Occipital lobe (tissue), 2 donors: ENCODE results near the gene WBP2. TPM values are rescaled to one million over a fixed set of nuclear protein-coding genes. Genes with fewer than 3 reads are reported as not detected.
"Not testable (repeated sequence)": the region's sequence is repeated elsewhere in the genome, so short reads cannot be mapped to it uniquely, and the experiment has no call there.

Source experiments
- DNase-seq: peaks from one replicate; lab custom pipeline; 2025; lab: John Stamatoyannopoulos, UW
- total RNA-seq: library from RNA; depleted of rRNA; stranded (reverse); fragments of >200 nt; gene quantifications from one replicate; pipeline ENCODE4 v1.2.3, GENCODE V29; 2014

WBP2 gene
- total RNA-seq, 1 donor from 2014 or later: 25.9 TPM

DNA sequence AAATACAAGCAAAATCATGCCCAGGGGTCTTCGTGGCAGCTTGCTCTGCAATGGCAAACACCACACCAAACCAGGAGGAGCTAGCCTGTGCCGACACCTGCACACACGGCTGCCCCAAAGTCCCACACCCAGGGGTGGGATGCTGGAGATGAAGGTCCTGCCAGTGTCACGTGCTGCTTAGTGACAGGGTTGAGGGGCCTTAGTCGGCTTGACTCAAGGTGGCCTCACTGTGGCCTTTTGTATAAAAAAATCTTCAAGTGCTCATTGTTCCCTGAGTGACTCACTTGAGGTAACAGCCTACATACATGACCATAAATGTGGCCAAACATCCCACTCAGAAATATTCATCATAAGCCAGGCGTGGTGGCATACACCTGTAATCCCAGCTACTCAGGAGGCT, 34.3 kb upstream of the WBP2 start:
- DNase-seq: no peak

- DNase-seq: no peak
Measured at GRCh38 chr17:75888484-75888883, 33.3 kb upstream of the WBP2 start.

- not testable (repeated sequence) for DNase-seq
Measured at GRCh38 chr17:75885860-75886259, 30.7 kb upstream of the WBP2 start.

DNA sequence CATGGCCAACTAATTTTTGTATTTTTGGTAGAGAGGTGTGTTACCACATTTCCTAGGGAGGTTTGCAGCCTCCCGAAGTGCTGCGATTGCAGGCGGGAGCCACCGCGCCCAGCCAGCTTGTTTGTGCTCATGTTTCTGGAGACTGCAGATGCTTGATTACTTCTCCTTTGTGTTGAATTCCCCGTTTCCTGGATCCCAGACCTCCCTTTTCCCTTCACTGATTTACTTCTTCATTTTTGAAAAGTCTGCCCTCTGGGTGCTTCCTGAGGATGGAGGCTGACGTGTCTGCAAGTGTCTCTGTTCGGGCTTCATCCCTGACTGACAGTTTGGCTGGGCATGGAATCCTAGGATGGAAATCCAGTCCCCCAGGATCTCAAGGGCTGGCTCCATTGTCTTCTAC, 30.3 kb upstream of the WBP2 start:
- no peak for DNase-seq

DNA sequence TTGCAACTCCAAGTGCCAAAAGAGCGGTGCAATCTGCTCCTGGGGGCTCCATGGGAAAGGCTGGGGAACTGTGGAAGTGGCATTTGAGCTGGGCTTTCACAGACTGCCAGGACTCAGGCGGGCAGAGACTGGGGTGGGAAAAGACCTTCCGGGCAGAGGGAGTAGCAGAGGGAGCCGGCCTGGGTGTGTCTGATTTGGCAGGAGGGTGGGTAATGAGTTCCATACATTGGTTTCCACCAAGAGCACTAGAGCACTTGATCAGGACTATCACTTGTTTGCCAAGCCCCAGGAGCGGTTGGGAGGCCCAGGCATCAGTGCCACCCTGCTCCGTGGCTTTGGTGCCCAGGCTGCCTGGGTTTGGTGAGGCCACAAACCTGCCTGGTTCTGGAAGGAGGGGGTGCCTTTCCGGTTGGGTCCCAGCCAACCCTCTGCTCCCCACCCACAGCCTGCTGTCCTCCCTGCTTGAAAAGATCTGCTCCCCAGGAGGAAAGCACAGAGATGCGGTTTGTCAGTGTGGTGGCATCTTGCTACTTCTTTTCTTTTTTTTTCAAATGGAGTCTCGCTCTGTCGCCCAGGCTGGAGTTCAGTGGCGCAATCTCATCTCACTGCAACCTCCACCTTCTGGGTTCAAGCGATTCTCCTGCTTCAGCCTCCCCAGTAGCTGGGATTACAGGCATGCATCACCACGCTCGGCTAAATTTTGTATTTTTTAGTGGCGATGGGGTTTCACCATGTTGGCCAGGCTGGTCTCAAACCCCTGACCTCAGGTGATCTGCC, 26.7 kb upstream of the WBP2 start:
- DNase-seq: no peak

DNA sequence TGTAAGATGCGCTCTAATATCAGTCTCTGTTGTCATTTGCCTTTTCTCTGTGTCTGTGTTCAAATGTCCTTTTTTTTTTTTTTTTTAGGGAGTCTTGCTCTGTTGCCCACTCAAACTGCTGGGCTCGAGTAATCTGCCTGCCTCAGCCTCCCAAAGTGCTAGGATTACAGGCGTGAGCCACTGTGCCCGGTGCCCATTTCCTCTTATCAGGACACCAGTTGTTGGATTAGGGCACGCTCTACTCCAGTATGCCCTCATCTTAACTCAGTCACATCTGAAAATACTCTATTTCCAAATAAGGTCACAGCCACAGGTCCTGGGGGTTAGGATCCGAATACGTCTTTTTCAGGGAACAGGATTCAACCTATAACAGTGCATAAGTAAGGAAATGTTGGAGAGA, 25.1 kb upstream of the WBP2 start:
- no peak for DNase-seq

DNA sequence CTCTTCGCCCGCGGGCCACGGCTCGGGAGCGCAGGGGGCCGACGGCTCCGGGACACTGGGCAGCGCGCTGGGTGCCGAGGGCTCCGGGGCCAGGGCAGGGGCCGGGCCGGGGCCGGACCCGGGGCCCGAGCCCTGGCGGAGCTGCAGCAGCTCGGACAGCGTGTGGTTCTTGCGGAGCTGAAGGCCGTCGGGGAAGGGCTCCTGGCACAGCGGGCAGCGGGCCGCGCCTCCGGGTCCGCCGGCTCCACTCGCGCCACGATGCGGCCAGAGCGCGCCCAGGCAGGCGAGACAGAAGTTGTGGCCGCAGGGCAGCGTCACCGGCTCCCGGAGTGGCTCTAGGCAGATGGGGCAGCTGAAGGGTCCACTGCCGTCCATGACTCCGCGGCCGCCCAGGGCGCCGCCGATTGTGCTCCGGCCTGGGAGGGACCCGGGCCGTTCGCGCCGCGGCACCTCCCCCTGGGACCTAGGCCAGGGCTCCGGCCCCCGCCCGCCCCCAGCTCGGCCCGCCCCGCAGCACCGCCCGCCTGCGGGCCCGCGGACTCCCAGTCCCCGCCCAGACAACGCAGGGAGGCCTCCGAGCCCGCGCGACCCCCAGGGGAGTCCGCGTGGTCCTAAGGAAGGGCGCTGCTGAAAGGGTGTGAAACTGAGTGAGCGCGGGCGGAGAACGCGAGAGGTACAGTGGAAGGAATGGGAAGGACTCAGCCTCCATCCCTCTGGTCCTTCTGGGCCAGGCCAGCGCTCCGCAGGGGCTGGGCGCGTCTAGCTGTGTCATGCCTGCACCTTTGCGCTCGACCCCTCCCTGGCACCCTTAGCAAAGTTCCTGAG, 23.3 kb upstream of the WBP2 start, which contains the start of gene TRIM47:
Gene TRIM47, minus strand, starts transcription at position 408 of the 825 bp plus-strand sequence. Its CDS starts 33 bp downstream, at position 375.
- peak; percentile 38 for DNase-seq

DNA sequence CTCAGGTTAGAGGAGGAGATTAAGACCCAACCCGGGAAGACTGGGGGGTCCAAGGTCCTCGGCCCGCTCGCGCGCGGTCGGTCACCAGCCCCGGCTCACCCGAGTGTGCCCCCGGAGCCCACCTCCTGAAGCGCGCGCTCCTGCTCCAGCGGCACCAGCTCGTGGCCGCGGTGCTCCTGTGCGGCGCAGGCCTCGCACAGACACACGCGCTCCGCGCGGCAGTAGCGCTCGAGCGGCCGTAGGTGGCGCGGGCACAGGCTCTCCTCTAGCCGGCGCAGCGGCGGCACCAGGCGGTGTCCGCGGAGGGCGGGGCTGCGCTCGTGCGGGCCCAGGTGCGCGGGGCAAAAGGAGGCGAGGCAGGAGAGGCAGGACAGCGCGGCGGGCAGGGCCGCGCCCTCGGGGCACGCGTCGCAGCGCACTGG, 22.6 kb upstream of the WBP2 start:
- peak; percentile 39 for DNase-seq

- peak; percentile 72 for DNase-seq
Measured at GRCh38 chr17:75876938-75877751, 22.0 kb upstream of the WBP2 start.

DNA sequence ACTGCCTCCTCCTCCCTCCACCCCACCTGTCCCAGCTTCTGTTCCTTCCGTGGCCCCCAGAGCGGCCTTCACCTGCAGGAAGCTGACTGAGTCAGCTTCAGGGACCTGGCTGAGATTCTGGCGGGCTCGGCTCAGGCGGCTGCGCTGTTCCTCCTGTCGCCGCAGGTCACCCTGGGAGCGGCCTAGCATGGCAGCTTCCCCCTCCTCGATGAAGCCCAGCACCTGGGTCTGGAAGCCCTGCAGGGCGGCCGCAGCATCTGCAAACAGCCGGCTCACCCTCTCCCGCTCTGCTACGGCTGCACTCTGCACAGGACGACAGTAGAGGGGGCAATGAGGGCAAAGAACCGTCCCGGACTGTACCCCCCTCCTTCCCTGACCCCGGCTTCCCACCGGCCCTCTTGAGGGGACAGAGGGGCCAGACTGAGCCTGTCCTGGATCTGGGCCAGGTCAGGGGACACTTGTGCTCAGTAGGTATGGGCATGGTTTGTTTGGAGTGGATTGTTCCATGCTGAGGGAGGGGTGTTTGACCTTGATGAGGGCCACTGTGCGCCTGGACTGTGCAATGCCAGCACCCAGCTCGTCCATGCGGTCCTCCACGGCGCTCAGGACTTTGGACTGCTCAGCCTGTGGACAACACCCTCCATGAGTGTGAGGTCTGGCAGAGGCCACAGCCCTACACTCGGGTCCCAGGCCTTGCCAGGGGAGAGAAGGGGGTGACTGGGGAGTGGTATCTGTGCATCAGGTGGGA, 21.2 kb upstream of the WBP2 start:
- DNase-seq: no peak

- DNase-seq: peak; percentile 47
Measured at GRCh38 chr17:75875940-75876189, 20.7 kb upstream of the WBP2 start.

DNA sequence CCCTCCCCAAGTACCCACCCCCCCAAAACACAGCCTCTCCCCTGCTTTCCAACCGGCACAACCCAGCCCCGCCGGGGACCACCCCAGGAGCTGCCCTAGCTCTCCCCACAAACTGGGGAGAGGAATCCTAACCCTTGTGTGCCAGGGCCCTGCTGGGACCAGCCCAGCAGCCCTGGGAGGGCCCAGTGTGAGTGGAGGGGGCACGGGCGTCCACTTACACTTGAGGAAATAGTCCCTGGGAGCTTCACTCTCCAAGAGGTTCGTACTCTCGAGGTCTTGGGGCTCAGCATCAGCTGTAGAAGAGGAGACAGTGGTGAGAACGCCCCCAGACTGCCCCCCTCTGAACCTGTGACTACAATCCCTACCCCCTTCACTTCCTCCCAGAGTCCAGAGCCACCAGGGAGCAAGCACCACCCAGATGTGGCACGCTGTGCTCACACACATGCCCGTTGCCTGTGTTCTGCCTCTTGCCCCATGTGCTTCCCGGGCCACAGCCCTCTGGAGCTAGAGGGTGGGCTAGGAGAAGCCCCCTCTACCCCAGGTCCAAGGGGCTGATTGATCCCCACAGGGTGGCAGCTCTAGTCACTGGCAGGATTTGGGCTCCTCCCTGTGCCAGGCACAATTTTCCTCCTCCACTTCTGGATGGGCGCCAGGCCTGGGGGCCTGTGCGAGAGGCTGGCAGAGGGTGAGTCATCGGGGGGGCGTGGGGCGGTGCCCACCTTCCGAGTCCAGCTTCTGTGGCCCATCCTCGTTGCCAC, 20.2 kb upstream of the WBP2 start:
- DNase-seq: no peak

DNA sequence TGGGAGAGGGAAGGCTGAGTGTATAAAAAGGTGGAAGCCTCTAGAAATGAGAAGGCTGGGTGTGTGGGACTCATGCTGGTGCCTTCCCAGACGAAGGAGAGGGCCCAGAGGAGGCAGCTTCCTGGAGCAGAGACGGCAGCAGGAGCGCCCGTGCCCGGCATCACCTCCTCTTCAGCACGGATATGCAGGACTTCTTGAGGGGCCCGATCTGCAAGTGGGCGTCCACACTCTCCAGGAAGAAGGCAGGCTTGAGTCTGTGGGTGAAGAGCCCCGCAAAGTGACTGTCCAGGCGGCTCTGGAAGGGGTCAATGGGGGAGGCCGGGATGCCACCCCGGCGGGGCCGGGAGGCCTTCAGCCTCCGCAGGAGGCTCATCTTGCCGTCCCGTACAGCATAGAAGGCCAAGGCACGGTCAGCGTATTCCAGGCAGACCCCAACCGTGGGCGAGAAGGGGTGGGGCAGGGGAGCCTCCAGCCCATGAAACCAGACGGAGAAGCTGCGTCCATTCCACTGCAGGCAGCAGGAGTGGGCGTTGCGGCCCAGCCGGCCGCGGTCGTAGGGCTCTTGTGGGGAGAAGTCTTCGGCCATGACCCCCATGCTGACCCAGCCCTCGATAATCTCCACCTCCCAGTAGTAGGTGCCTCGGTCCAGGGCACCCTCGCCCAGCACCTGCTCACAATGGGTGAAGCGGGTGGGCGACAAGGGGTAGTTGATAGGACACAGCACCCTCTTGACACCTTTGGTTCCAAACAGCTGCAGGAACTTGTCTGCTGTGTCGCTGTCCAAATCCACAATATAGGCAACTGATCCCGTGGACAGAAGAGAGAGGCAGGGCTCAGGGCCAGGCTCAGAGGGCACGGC, 19.4 kb upstream of the WBP2 start:
- DNase-seq: no peak

DNA sequence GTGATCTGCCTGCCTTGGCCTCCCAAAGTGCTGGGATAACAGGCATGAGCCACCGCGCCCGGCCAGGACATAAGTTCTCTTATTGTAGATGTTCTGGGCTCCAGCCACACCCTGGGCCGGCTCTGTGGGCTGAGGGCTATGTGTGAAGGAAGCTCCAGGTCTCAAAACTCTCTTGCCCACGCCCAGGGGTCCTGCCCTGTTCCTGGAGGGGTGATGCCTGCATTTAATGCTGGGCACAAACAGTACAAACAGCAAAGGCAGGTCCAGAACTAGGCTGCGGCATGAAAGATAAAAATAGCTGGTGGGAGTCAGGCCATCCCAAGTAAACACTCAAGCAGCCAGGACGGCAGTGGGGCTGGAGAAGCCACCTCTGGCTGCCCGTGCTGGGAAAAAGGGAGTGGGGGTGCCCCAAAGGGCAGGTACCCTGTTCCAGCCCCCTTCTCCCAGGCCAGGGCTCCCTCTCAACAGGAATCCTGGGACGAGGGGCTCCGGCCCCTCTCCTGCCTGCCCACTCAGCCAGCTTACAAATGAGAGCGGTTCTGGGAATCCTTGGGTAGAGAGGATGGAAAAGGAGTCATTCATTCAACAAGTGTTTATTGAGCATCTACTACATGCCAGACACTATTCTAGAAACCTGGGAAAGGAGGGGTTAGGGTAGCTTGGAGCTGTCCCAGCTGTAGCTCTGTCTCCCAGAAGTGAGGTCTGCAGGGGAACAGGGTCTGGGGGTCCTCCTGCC, 18.6 kb upstream of the WBP2 start:
- DNase-seq: no peak

- DNase-seq: no peak
Measured at GRCh38 chr17:75872434-75873351, 17.6 kb upstream of the WBP2 start.

DNA sequence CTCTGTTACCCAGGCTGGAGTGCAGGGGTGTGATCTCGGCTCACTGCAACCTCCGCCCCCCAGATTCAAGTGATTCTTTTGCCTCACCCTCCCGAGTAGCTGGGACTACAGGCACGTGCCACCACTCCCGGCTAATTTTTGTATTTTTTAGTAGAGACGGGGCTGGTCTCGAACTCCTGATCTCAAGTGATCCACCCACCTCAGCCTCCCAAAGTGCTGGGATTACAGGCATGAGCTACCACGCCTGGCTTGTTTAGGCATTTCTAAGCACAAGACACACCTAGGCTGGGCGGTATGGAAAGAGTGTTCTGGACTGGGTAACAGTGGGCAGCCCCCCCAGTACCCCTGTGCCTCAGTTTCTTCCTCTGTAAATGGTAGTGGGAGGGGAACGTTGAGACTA, 15.1 kb upstream of the WBP2 start:
- not testable (repeated sequence) for DNase-seq

DNA sequence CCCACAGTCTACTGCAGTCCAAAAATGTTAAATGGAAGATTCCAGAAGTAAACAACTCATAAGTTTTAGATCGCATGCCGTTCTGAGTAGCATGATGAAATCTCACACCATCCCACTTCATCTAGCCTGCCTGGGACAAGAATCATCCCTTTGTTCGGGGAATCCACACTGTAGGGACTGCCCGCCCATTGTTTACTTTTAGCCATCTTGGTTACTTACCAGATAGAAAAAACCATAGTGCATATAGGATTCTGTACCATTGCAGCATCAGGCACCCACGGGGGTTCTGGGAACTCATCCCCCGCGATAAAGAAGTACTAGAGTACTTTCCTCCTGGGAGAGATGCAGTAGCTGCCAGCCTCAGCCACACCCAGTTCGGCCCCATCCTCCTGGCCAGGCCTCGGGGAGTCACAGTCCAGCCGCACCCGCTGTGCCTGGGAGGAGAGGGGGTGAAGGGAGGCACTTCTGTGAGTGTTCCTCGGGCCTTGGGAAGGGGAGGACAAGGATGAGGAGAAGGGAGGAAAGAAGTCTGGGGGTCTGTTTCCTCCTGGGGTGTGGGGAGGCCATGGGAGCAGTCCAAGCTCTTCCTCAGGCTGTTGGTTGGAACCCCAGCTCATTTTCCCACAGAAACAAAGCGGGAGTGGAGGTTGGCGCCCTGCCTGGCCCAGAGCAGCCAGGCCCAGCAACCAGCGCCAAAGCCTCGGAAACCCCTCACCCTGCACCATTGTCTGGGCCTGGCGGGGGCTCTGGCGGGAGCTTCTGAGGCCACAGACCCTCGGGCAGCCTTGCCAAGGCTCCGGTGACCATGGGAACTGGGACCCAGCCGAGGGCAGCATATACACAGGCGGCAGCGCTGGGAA, 14.4 kb upstream of the WBP2 start:
- DNase-seq: peak; percentile 66
